ENCODE results near the gene MTAP.

MTAP gene

DNA sequence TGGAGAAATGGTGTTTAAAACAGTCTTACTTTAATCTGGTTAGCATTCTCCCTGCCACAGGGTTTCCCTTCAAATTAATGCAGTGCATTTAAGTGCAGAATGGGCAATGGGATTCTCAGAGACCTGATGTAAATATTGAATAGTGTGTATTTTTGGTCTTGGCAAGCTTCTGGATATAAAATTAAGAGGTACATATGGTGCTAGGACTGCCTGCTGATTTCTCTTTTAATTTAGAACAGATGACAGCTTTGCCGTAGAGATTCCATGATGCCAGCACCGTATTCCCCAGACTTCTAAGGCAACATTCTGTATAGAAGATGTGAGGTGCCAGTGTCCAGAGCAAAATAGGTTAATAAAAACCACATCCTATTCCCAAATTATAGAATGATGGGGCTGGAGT, 1.9 kb downstream of the MTAP start:
- peaks cover 64% of the 10 kb centered on the region for H3K79me2 ChIP-seq (ENCODE audit: low read length)

DNA sequence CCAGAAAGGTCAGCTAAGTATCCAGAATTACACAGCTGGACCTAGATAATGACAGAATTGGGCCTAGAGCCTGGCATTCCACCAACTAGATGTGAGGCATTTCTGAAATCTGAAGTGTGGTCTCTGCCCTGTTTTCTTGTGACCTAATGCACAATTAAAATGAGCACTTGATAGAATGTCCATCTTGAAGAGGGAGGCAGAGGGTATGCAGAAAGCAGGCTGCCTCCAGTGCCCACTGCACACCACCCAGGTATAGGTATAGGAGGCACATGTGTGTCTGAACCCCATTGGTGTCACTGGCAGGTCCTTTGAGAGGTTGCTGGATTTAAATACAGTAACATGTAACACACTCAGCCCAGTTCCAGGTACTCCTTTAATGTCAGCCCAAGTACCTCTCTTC, 2.4 kb downstream of the MTAP start:
- no peak overlapping the region for H2AFZ ChIP-seq (ENCODE audit: low read length)
- H4K20me1 ChIP-seq (ENCODE audit: insufficient read depth, low read length): no peaks in the 10 kb centered on the region
- no peak overlapping the region for H3K9ac ChIP-seq (ENCODE audit: low read length)
- H3K36me3 ChIP-seq (replicated peaks; ENCODE audit: insufficient read depth, low read length): no peaks in the 10 kb centered on the region
- H3K9me3 ChIP-seq (replicated peaks; ENCODE audit: insufficient read depth, low read length): no peaks in the 10 kb centered on the region
- DNase-seq: no peak
- H3K79me2 ChIP-seq (ENCODE audit: low read length): peaks cover 64% of the 10 kb centered on the region
- no peaks in the 10 kb centered on the region for H3K27me3 ChIP-seq (replicated peaks; ENCODE audit: insufficient read depth, low read length)
- H3K9me2 ChIP-seq (replicated peaks; ENCODE audit: insufficient read depth, low read length): no peaks in the 10 kb centered on the region
- H3K4me1 ChIP-seq (ENCODE audit: low read length): peaks cover 13% of the 10 kb centered on the region; the same call in 1 of the 2 replicates
- peak overlapping the region; percentile 86 for H3K4me2 ChIP-seq (ENCODE audit: low read depth, low read length)
- H3K27ac ChIP-seq (ENCODE audit: low read length): no peak overlapping the region
- no peak overlapping the region for H3K4me3 ChIP-seq (ENCODE audit: low read length)
- H3F3A ChIP-seq (ENCODE audit: insufficient read depth, low read length): peaks cover 4% of the 10 kb centered on the region; the same call in 1 of the 2 replicates
- TF ChIP-seq, protein P1, sequence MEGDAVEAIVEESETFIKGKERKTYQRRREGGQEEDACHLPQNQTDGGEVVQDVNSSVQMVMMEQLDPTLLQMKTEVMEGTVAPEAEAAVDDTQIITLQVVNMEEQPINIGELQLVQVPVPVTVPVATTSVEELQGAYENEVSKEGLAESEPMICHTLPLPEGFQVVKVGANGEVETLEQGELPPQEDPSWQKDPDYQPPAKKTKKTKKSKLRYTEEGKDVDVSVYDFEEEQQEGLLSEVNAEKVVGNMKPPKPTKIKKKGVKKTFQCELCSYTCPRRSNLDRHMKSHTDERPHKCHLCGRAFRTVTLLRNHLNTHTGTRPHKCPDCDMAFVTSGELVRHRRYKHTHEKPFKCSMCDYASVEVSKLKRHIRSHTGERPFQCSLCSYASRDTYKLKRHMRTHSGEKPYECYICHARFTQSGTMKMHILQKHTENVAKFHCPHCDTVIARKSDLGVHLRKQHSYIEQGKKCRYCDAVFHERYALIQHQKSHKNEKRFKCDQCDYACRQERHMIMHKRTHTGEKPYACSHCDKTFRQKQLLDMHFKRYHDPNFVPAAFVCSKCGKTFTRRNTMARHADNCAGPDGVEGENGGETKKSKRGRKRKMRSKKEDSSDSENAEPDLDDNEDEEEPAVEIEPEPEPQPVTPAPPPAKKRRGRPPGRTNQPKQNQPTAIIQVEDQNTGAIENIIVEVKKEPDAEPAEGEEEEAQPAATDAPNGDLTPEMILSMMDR (IDR thresholded peaks at IDR 0.05; ENCODE audit: low read length): no peak
- TF ChIP-seq EZH2phosphoT487 (IDR thresholded peaks at IDR 0.05; ENCODE audit: low read length): no peak
- TF ChIP-seq EZH2 (optimal IDR thresholded peaks at IDR 0.05; ENCODE audit: low read depth, low read length): no peak

More for the DNA sequence above, 1.9 kb downstream of the MTAP start:
- H3K4me3 ChIP-seq (ENCODE audit: low read length): peak overlapping the region; percentile 72; the same call in 1 of the 2 replicates
- DNase-seq: no peak
- H3K27me3 ChIP-seq (replicated peaks; ENCODE audit: insufficient read depth, low read length): no peaks in the 10 kb centered on the region
- H3F3A ChIP-seq (ENCODE audit: insufficient read depth, low read length): peaks cover 4% of the 10 kb centered on the region; the same call in 1 of the 2 replicates
- H3K27ac ChIP-seq (ENCODE audit: low read length): no peak overlapping the region
- no peak overlapping the region for H2AFZ ChIP-seq (ENCODE audit: low read length)
- no peak overlapping the region for H3K9ac ChIP-seq (ENCODE audit: low read length)
- no peaks in the 10 kb centered on the region for H3K9me3 ChIP-seq (replicated peaks; ENCODE audit: insufficient read depth, low read length)
- H3K36me3 ChIP-seq (replicated peaks; ENCODE audit: insufficient read depth, low read length): no peaks in the 10 kb centered on the region
- peaks cover 13% of the 10 kb centered on the region; the same call in 1 of the 2 replicates for H3K4me1 ChIP-seq (ENCODE audit: low read length)
- no peaks in the 10 kb centered on the region for H3K9me2 ChIP-seq (replicated peaks; ENCODE audit: insufficient read depth, low read length)
- H3K4me2 ChIP-seq (ENCODE audit: low read depth, low read length): peak overlapping the region; percentile 86
- TF ChIP-seq EZH2phosphoT487 (IDR thresholded peaks at IDR 0.05; ENCODE audit: low read length): no peak
- TF ChIP-seq, protein P1 (IDR thresholded peaks at IDR 0.05; ENCODE audit: low read length): no peak
- no peak for TF ChIP-seq EZH2 (optimal IDR thresholded peaks at IDR 0.05; ENCODE audit: low read depth, low read length)
- H4K20me1 ChIP-seq (ENCODE audit: insufficient read depth, low read length): no peaks in the 10 kb centered on the region

DNA sequence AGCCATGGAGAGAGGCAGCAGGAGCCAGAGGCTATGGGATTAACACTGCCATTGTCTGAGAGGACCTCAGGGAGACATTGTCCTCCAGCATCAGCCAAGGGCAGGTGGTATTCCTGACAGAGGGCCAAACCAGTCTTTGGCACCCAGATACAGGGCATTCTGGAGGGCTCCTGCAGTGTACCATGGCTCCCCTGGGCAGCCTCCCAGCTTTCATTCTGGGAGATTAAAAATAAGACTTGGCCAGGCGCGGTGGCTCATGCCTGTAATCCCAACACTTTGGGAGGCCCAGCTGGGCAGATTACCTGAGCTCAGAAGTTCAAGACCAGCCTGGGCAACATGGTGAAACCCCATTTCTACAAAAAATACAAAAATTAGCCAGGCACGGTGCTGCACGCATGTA, 4.2 kb downstream of the MTAP start:
- no peaks in the 10 kb centered on the region for H4K20me1 ChIP-seq (ENCODE audit: insufficient read depth, low read length)
- no peak overlapping the region for H3K27ac ChIP-seq (ENCODE audit: low read length)
- no peaks in the 10 kb centered on the region for H3K9me3 ChIP-seq (replicated peaks; ENCODE audit: insufficient read depth, low read length)
- H3K36me3 ChIP-seq (replicated peaks; ENCODE audit: insufficient read depth, low read length): no peaks in the 10 kb centered on the region
- TF ChIP-seq, protein P1 (IDR thresholded peaks at IDR 0.05; ENCODE audit: low read length): no peak
- H2AFZ ChIP-seq (ENCODE audit: low read length): no peak overlapping the region
- H3K4me3 ChIP-seq (ENCODE audit: low read length): no peak overlapping the region
- no peaks in the 10 kb centered on the region for H3K27me3 ChIP-seq (replicated peaks; ENCODE audit: insufficient read depth, low read length)
- peaks cover 13% of the 10 kb centered on the region; the same call in 1 of the 2 replicates for H3K4me1 ChIP-seq (ENCODE audit: low read length)
- no peak overlapping the region for H3K4me2 ChIP-seq (ENCODE audit: low read depth, low read length)
- no peak overlapping the region for H3K9ac ChIP-seq (ENCODE audit: low read length)
- DNase-seq: no peak
- peaks cover 4% of the 10 kb centered on the region; the same call in 1 of the 2 replicates for H3F3A ChIP-seq (ENCODE audit: insufficient read depth, low read length)
- H3K9me2 ChIP-seq (replicated peaks; ENCODE audit: insufficient read depth, low read length): no peaks in the 10 kb centered on the region
- H3K79me2 ChIP-seq (ENCODE audit: low read length): peaks cover 67% of the 10 kb centered on the region

Data from MM.1S (cell line).